Activated naive CD8-positive, alpha-beta T cell treated with anti-CD3 and anti-CD28 coated beads, Interleukin-2, amount 50 U/mL, for 16 hours (primary cell): ENCODE measurements around the gene WTAP.

ENCODE experiments used
- DNase-seq: peaks from one replicate; pipeline ENCODE4 v3.0.0-alpha.2; 2020; ENCODE audit warnings: low read depth, low spot score

Gene WTAP

DNA sequence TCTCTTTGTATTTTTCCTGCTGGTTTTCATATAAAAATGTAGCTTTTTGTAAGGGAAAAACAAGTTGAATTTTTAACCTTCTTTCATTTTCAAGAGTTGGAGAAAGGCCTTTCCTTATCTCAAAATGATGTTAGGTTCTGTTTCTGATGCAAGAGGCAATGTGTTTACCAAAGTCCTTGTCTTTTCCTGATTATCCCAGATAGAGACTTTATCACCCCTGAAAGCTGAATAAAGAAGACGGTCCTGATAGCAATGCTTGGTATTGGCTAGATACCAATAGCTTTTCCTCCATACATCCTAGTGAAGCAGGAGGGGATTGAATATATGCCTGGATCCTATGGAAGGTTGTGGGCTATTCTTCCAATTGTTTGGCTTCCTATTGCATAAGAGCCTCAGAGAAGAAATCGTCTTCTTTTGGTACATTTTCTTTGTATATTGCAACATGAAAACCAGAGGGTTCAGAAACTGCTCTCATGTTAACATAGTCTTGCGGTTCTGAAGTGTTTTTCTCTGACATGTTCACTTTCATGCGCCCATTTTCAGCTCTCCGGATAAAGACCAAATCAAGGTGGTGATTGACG is 78.2 kb downstream of the WTAP start:
- no peak for DNase-seq
